HEK293 (cell line): Measurements from ENCODE around the gene LRFN3.

Source experiments
- CTCF ChIA-PET: fragments of 350-600 bp; formaldehyde crosslinking; extraction: SDS; loops from one replicate; lab custom pipeline; 2021; ENCODE audit warnings: antibody characterized with exemption; lab: Yijun Ruan, JAX
- POLR2A ChIA-PET: fragments of 300-600 bp; formaldehyde crosslinking; extraction: SDS; loops from one replicate; lab custom pipeline; 2020; ENCODE audit warnings: antibody characterized with exemption, inconsistent platforms; lab: Yijun Ruan, JAX
- H3K27ac ChIP-seq: fragments of 200-500 bp; sonication (Bioruptor generic); 2 replicates; pipeline ENCODE4 v1.5.1; 2014; ENCODE audit warnings: low read depth, low read length, control low read depth, inconsistent platforms; ENCODE audit errors: extremely low read depth
- H3K36me3 ChIP-seq, 2 experiments: fragments of 200-500 bp in 1 of 2; sonication (Bioruptor generic) in 1 of 2; 1 replicate in 1 of 2; 2 replicates in 1 of 2; pipeline ENCODE4 v1.5.1; 2014 to 2017; ENCODE audit warnings: inconsistent platforms in 2 of 2, low read length in 2 of 2; ENCODE audit not compliant: control insufficient read depth in 2 of 2, insufficient read depth in 1 of 2
- H3K4me1 ChIP-seq: fragments of 200-500 bp; sonication (Bioruptor generic); 2 replicates; pipeline ENCODE4 v1.5.1; 2014; ENCODE audit warnings: mild to moderate bottlenecking, low read length, inconsistent platforms; ENCODE audit not compliant: control insufficient read depth, insufficient read depth
- H3K4me3 ChIP-seq: 2 replicates; pipeline ENCODE4 v1.5.1; 2011; ENCODE audit warnings: low read depth, mild to moderate bottlenecking, control low read depth, low read length, moderate library complexity
- H3K9me3 ChIP-seq: fragments of 200-500 bp; sonication (Bioruptor generic); 2 replicates; pipeline ENCODE4 v1.5.1; 2014; ENCODE audit warnings: low read depth, low read length, inconsistent platforms; ENCODE audit not compliant: control insufficient read depth, insufficient read depth
- BCL11B ChIP-seq: fragments of 450-650 bp; formaldehyde crosslinking; IDR thresholded peaks from 2 replicates; pipeline ENCODE4 v1.5.1; 2016; ENCODE audit warnings: low read depth, missing biosample characterization, missing genetic modification characterization
- HOXA7 ChIP-seq: sonication (generic); formaldehyde crosslinking; IDR thresholded peaks from 2 replicates; pipeline ENCODE4 v1.8.1; 2022; ENCODE audit warnings: missing genetic modification reagents, borderline replicate concordance
- HOXC10 ChIP-seq: sonication (generic); formaldehyde crosslinking; IDR thresholded peaks from 2 replicates; pipeline ENCODE4 v1.8.1; 2023; ENCODE audit warnings: mild to moderate bottlenecking, missing genetic modification reagents
- IKZF3 ChIP-seq: fragments of 450-650 bp; IDR thresholded peaks from 2 replicates; pipeline ENCODE4 v1.5.0; 2018; ENCODE audit warnings: missing biosample characterization, mild to moderate bottlenecking, missing genetic modification characterization, moderate library complexity
- KLF8 ChIP-seq: fragments of 450-650 bp; formaldehyde crosslinking; IDR thresholded peaks from 2 replicates; pipeline ENCODE4 v1.5.1; 2016; ENCODE audit warnings: missing biosample characterization, missing genetic modification characterization
- MZF1 ChIP-seq: fragments of 450-650 bp; formaldehyde crosslinking; IDR thresholded peaks from 2 replicates; pipeline ENCODE4 v1.5.1; 2017; ENCODE audit warnings: missing biosample characterization, missing genetic modification characterization, borderline replicate concordance
- ZBTB48 ChIP-seq: fragments of 450-650 bp; formaldehyde crosslinking; IDR thresholded peaks from 2 replicates; pipeline ENCODE4 v1.5.1; 2016; ENCODE audit warnings: missing biosample characterization, missing genetic modification characterization
- ZBTB7A ChIP-seq: fragments of 450-650 bp; formaldehyde crosslinking; IDR thresholded peaks from 2 replicates; pipeline ENCODE4 v1.5.1; 2016; ENCODE audit warnings: low read depth, missing biosample characterization, missing genetic modification characterization
- ZEB2 ChIP-seq: fragments of 450-650 bp; formaldehyde crosslinking; IDR thresholded peaks from 2 replicates; pipeline ENCODE4 v1.5.1; 2016; ENCODE audit warnings: missing biosample characterization, missing genetic modification characterization
- ZNF146 ChIP-seq: fragments of 450-650 bp; formaldehyde crosslinking; IDR thresholded peaks from 2 replicates; pipeline ENCODE4 v1.5.1; 2016; ENCODE audit warnings: missing biosample characterization, missing genetic modification characterization
- ZNF16 ChIP-seq: fragments of 450-650 bp; formaldehyde crosslinking; IDR thresholded peaks from 2 replicates; pipeline ENCODE4 v1.5.1; 2016; ENCODE audit warnings: low read depth, missing biosample characterization, missing genetic modification characterization
- ZNF184 ChIP-seq: fragments of 450-650 bp; IDR thresholded peaks from 2 replicates; pipeline ENCODE4 v1.5.1; 2018; ENCODE audit warnings: missing biosample characterization, mild to moderate bottlenecking, missing genetic modification characterization
- ZNF202 ChIP-seq: fragments of 450-650 bp; formaldehyde crosslinking; IDR thresholded peaks from 2 replicates; pipeline ENCODE4 v1.5.1; 2016; ENCODE audit warnings: missing biosample characterization, missing genetic modification characterization, borderline replicate concordance
- ZNF211 ChIP-seq: fragments of 450-650 bp; formaldehyde crosslinking; IDR thresholded peaks from 2 replicates; pipeline ENCODE4 v1.5.1; 2016; ENCODE audit warnings: low read depth, missing biosample characterization, missing genetic modification characterization
- ZNF214 ChIP-seq: fragments of 450-650 bp; formaldehyde crosslinking; IDR thresholded peaks from 2 replicates; pipeline ENCODE4 v1.5.1; 2017; ENCODE audit warnings: missing biosample characterization, mild to moderate bottlenecking, missing genetic modification characterization, borderline replicate concordance
- ZNF248 ChIP-seq: fragments of 450-650 bp; formaldehyde crosslinking; IDR thresholded peaks from 2 replicates; pipeline ENCODE4 v1.5.1; 2017; ENCODE audit warnings: missing biosample characterization, missing genetic modification characterization
- ZNF302 ChIP-seq: fragments of 450-650 bp; formaldehyde crosslinking; IDR thresholded peaks from 2 replicates; pipeline ENCODE4 v1.5.1; 2016; ENCODE audit warnings: missing biosample characterization, missing genetic modification characterization, low read depth
- ZNF311 ChIP-seq: fragments of 450-650 bp; formaldehyde crosslinking; IDR thresholded peaks from 2 replicates; pipeline ENCODE4 v1.5.1; 2017; ENCODE audit warnings: missing biosample characterization, missing genetic modification characterization, borderline replicate concordance
- ZNF324 ChIP-seq: fragments of 450-650 bp; formaldehyde crosslinking; IDR thresholded peaks from 2 replicates; pipeline ENCODE4 v1.5.1; 2016; ENCODE audit warnings: missing biosample characterization, missing genetic modification characterization
- ZNF366 ChIP-seq: fragments of 450-650 bp; formaldehyde crosslinking; conservative IDR thresholded peaks from 2 replicates; pipeline ENCODE4 v1.5.1; 2016; ENCODE audit warnings: missing biosample characterization, missing genetic modification characterization
- ZNF423 ChIP-seq: fragments of 450-650 bp; formaldehyde crosslinking; IDR thresholded peaks from 2 replicates; pipeline ENCODE4 v1.5.1; 2016; ENCODE audit warnings: missing biosample characterization, missing genetic modification characterization
- ZNF501 ChIP-seq: fragments of 450-650 bp; formaldehyde crosslinking; IDR thresholded peaks from 2 replicates; pipeline ENCODE4 v1.5.1; 2016; ENCODE audit warnings: missing biosample characterization, missing genetic modification characterization
- ZNF514 ChIP-seq: fragments of 450-650 bp; formaldehyde crosslinking; IDR thresholded peaks from 2 replicates; pipeline ENCODE4 v1.5.1; 2016; ENCODE audit warnings: missing biosample characterization, missing genetic modification characterization
- ZNF626 ChIP-seq: fragments of 450-650 bp; sonication (Bioruptor Pico); formaldehyde crosslinking; IDR thresholded peaks from 2 replicates; pipeline ENCODE4 v1.5.1; 2018; ENCODE audit warnings: missing biosample characterization, missing genetic modification characterization, inconsistent platforms
- ZNF664 ChIP-seq: fragments of 450-650 bp; formaldehyde crosslinking; IDR thresholded peaks from 2 replicates; pipeline ENCODE4 v1.5.1; 2016; ENCODE audit warnings: missing biosample characterization, missing genetic modification characterization
- ZNF777 ChIP-seq: fragments of 450-650 bp; formaldehyde crosslinking; IDR thresholded peaks from 2 replicates; pipeline ENCODE4 v1.5.1; 2017; ENCODE audit warnings: missing biosample characterization, missing genetic modification characterization, borderline replicate concordance
- ZNF843 ChIP-seq: fragments of 450-650 bp; formaldehyde crosslinking; IDR thresholded peaks from 2 replicates; pipeline ENCODE4 v1.5.1; 2016; ENCODE audit warnings: missing biosample characterization, missing genetic modification characterization
- TF ChIP-seq, protein P1 (sequence below): fragments of 450-650 bp; formaldehyde crosslinking; IDR thresholded peaks from 2 replicates; pipeline ENCODE4 v1.5.1; 2017; ENCODE audit warnings: missing biosample characterization, missing genetic modification characterization
- TF ChIP-seq, protein P2 (sequence below): fragments of 450-650 bp; formaldehyde crosslinking; IDR thresholded peaks from 2 replicates; pipeline ENCODE4 v1.5.1; 2016; ENCODE audit warnings: missing biosample characterization, missing genetic modification characterization
- TF ChIP-seq, protein P3 (sequence below): fragments of 450-650 bp; formaldehyde crosslinking; optimal IDR thresholded peaks from 2 replicates; pipeline ENCODE3; 2016; ENCODE audit warnings: missing biosample characterization, mild to moderate bottlenecking, missing genetic modification characterization

Gene LRFN3

DNA sequence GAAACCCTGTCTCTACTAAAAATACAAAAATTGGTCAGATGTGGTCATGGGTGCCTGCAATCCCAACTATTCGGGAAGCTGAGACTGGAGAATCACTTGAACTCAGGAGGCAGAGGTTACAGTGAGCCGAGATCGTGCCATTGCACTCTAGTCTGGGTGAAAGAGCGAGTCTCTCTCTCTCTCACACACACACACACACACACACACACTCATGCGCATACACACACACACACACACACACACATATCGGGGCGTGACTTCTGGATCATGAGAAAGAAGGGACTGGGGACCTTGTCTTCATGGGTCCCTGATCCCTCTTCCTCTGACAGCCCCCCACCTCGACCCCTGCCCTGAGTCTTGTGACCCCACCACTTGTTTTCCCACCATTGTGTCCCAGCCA lies 47.0 kb downstream of the LRFN3 start (continued):
- TF ChIP-seq, protein P1, sequence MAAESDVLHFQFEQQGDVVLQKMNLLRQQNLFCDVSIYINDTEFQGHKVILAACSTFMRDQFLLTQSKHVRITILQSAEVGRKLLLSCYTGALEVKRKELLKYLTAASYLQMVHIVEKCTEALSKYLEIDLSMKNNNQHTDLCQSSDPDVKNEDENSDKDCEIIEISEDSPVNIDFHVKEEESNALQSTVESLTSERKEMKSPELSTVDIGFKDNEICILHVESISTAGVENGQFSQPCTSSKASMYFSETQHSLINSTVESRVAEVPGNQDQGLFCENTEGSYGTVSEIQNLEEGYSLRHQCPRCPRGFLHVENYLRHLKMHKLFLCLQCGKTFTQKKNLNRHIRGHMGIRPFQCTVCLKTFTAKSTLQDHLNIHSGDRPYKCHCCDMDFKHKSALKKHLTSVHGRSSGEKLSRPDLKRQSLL (tag by site-specific recombination), result no peak
- TF ChIP-seq ZNF248, result 0 out of 2 replicates have a peak, but pooled peaks have one; percentile 34
- TF ChIP-seq ZNF146, result no peak
- TF ChIP-seq ZNF214 (tag by site-specific recombination), result no peak
- peak; percentile 21; the same call in 1 of the 2 replicates for TF ChIP-seq BCL11B (tag by site-specific recombination)
- no peak for TF ChIP-seq ZNF843 (tag by site-specific recombination)
- TF ChIP-seq MZF1 (tag by site-specific recombination), result no peak
- TF ChIP-seq ZNF423 (tag by site-specific recombination), result no peak
- no peak for TF ChIP-seq ZNF626
- TF ChIP-seq ZNF514, result no peak
- TF ChIP-seq ZNF777 (tag by site-specific recombination), result no peak
- no peak for TF ChIP-seq HOXA7
- TF ChIP-seq ZEB2, result no peak
- TF ChIP-seq HOXC10 (CRISPR knock-in tag), result no peak
- TF ChIP-seq KLF8 (tag by site-specific recombination), result no peak
- TF ChIP-seq ZNF501, result no peak
- TF ChIP-seq ZNF202, result no peak
- no peak; the same call in 1 of the 2 replicates for TF ChIP-seq ZNF311 (tag by site-specific recombination)

DNA sequence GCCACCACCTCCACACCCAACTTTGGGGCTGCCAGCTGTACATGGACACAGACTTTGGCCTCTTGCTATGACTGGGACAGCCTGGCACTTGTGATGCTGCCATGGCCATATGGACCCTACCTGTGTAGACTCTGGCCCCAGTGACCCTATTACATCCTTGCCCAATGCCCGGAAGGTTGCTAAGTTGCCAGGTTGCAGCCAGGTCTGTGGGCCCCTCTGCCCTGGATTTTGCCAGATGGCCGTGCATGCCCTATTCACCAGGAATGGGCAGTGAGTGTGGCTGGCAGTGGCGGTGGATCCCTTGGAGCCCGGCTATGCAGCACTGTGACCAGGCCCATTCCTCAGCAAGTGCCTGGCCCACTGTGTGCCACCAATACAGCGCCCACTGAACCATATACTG lies 49.9 kb downstream of the LRFN3 start:
- no peaks in the 10 kb centered on the region for H3K9me3 ChIP-seq
- H3K27ac ChIP-seq, result no peak overlapping the region
- no peak overlapping the region for H3K4me3 ChIP-seq
- peaks cover 8% of the 10 kb centered on the region for H3K4me1 ChIP-seq
- ChIA-PET POLR2A (no interaction called here), CTCF (interaction anchor here (0.7 to 0.9 kb wide), 2 partner anchors 12 to 15 kb away, joined by 3 to 4 read pairs; no protein-coding TSS in a partner anchor)
- TF ChIP-seq ZNF211 (no peak), ZBTB48 (tag by site-specific recombination) (no peak), ZNF664 (tag by site-specific recombination) (no peak), ZNF184 (tag by site-specific recombination) (no peak), ZNF16 (tag by site-specific recombination) (no peak)
- H3K36me3 ChIP-seq, result no peaks in the 10 kb centered on the region

DNA sequence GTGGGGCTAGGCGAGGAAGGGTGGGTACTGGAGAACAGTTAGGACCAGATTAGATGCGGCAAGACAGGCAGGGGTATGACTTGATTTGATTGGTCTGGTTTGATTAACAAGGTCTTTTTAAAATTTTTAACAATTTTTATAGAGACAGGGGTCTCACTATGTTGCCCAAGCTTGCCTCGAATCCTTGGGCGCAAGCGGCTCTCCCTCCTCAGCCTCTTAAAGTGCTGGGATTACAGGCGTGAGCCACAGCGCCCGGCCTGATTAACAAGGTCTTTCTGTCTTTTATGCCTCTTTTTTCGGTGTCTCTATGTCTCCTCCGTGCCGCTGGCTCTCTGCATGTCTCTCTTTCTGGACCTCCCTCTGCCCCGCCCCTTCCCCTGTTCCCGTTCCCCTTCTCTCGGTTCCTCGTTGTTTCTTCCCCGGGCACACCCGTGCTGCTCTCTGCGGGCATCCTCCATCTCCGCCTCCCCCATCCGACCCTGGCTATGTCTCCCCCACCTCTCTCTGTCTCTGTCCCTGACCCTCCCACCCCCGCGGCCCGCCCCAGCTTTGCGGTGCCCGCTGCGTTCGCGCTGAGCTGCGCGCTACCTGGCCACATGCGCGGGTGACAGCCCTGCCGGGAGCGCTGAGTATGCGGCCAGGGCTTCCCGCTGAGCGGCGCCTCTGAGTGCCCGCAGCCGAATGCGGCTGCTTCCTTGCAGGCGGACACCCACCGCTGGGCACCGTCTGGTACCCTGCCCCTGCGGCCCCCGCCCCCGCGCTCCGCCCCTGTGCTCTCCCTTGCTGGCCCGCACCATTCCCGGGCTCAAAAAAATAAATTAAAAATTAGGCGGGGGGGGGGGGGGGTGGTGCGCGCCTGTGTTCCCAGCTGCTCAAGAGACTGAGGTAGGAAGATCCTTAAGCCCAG lies 50.7 kb downstream of the LRFN3 start:
- no peaks in the 10 kb centered on the region for H3K9me3 ChIP-seq
- no peak overlapping the region for H3K27ac ChIP-seq
- no peaks in the 10 kb centered on the region for H3K36me3 ChIP-seq
- H3K4me1 ChIP-seq, result peaks cover 8% of the 10 kb centered on the region
- ChIA-PET POLR2A (interaction anchor here (0.6 to 1.9 kb wide), 3 partner anchors 27 to 141 kb away, joined by 3 to 5 read pairs (median 5); partner anchors contain the start of gene ALKBH6), CTCF (interaction anchor here (0.6 to 2.2 kb wide), 7 partner anchors 9 to 58 kb away, joined by 3 to 9 read pairs (median 4); no protein-coding TSS in a partner anchor)
- peak overlapping the region; percentile 20 for H3K4me3 ChIP-seq
- TF ChIP-seq ZNF501, result peak; percentile 92
- peak; percentile 86 for TF ChIP-seq ZNF366
- TF ChIP-seq ZBTB7A (tag by site-specific recombination), result peak; percentile 89; the same call in 1 of the 2 replicates
- TF ChIP-seq, protein P2, sequence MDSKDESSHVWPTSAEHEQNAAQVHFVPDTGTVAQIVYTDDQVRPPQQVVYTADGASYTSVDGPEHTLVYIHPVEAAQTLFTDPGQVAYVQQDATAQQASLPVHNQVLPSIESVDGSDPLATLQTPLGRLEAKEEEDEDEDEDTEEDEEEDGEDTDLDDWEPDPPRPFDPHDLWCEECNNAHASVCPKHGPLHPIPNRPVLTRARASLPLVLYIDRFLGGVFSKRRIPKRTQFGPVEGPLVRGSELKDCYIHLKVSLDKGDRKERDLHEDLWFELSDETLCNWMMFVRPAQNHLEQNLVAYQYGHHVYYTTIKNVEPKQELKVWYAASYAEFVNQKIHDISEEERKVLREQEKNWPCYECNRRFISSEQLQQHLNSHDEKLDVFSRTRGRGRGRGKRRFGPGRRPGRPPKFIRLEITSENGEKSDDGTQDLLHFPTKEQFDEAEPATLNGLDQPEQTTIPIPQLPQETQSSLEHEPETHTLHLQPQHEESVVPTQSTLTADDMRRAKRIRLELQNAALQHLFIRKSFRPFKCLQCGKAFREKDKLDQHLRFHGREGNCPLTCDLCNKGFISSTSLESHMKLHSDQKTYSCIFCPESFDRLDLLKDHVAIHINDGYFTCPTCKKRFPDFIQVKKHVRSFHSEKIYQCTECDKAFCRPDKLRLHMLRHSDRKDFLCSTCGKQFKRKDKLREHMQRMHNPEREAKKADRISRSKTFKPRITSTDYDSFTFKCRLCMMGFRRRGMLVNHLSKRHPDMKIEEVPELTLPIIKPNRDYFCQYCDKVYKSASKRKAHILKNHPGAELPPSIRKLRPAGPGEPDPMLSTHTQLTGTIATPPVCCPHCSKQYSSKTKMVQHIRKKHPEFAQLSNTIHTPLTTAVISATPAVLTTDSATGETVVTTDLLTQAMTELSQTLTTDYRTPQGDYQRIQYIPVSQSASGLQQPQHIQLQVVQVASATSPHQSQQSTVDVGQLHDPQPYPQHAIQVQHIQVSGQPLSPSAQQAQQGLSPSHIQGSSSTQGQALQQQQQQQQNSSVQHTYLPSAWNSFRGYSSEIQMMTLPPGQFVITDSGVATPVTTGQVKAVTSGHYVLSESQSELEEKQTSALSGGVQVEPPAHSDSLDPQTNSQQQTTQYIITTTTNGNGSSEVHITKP (tag by site-specific recombination), result peak; percentile 92
- TF ChIP-seq, protein P3, sequence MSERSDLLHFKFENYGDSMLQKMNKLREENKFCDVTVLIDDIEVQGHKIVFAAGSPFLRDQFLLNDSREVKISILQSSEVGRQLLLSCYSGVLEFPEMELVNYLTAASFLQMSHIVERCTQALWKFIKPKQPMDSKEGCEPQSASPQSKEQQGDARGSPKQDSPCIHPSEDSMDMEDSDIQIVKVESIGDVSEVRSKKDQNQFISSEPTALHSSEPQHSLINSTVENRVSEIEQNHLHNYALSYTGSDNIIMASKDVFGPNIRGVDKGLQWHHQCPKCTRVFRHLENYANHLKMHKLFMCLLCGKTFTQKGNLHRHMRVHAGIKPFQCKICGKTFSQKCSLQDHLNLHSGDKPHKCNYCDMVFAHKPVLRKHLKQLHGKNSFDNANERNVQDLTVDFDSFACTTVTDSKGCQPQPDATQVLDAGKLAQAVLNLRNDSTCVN, result peak; percentile 100
- 0 out of 2 replicates have a peak, but pooled peaks have one; percentile 45 for TF ChIP-seq ZNF324 (tag by site-specific recombination)
- TF ChIP-seq ZNF302 (tag by site-specific recombination), result no peak
- TF ChIP-seq IKZF3 (tag by site-specific recombination), result peak; percentile 50; the same call in 1 of the 2 replicates
